GM21360 (cell line): ENCODE measurements around the gene JAG2.

Experiments
- ATAC-seq: cut with Tn5 transposase; IDR thresholded peaks from one replicate; pipeline ENCODE4 v1.9.1; 2021; ENCODE audit warnings: mild to moderate bottlenecking, moderate library complexity; ENCODE audit not compliant: unreplicated experiment

Gene JAG2

GRCh38 chr14:105204206-105204930, 35.8 kb upstream of the JAG2 start:
- ATAC-seq, result no peak

- no peak for ATAC-seq
Observed at GRCh38 chr14:105203701-105204100, 35.1 kb upstream of the JAG2 start.

- no peak for ATAC-seq
Observed at GRCh38 chr14:105203057-105203531, 34.5 kb upstream of the JAG2 start.

- ATAC-seq, result no peak
Observed at GRCh38 chr14:105201925-105202513, 33.4 kb upstream of the JAG2 start.

- no peak for ATAC-seq
Observed at GRCh38 chr14:105201156-105201924, 32.8 kb upstream of the JAG2 start.

- no peak for ATAC-seq
Observed at GRCh38 chr14:105200641-105201040, 32.1 kb upstream of the JAG2 start.

GRCh38 chr14:105200074-105200473, 31.5 kb upstream of the JAG2 start:
- ATAC-seq, result no peak

GRCh38 chr14:105199093-105199492, 30.5 kb upstream of the JAG2 start:
- no peak for ATAC-seq

GRCh38 chr14:105198588-105198987, 30.0 kb upstream of the JAG2 start:
- no peak for ATAC-seq

- ATAC-seq, result no peak
Observed at GRCh38 chr14:105197211-105197641, 28.6 kb upstream of the JAG2 start.

- no peak for ATAC-seq
Observed at GRCh38 chr14:105196265-105196960, 27.8 kb upstream of the JAG2 start.

- ATAC-seq, result no peak
Observed at GRCh38 chr14:105195522-105196264, 27.1 kb upstream of the JAG2 start.

GRCh38 chr14:105195051-105195450, 26.5 kb upstream of the JAG2 start:
- no peak for ATAC-seq

- no peak for ATAC-seq
Observed at GRCh38 chr14:105193916-105194782, 25.6 kb upstream of the JAG2 start.

GRCh38 chr14:105192866-105193731, 24.5 kb upstream of the JAG2 start:
- ATAC-seq, result no peak

- no peak for ATAC-seq
Observed at GRCh38 chr14:105187935-105188524, 19.5 kb upstream of the JAG2 start.

GRCh38 chr14:105187116-105187515, 18.5 kb upstream of the JAG2 start:
- ATAC-seq, result no peak

GRCh38 chr14:105185973-105186372, 17.4 kb upstream of the JAG2 start:
- no peak for ATAC-seq
